HCT116 (cell line): ENCODE results near the gene CD109. TPM values are rescaled to one million over a fixed set of nuclear protein-coding genes. Genes with fewer than 3 reads are reported as not detected.
"Not testable (repeated sequence)": the region's sequence is repeated elsewhere in the genome, so short reads cannot be mapped to it uniquely, and the experiment has no call there.

Experiments
- ATAC-seq: fragments of 200-7000 bp; cut with Tn5 transposase; 2 replicates; pipeline ENCODE4 v1.9.1; 2020; ENCODE audit warnings: mild to moderate bottlenecking, moderate library complexity
- BruUV-seq: library from RNA; stranded (reverse); fragments of 400-500 nt; replicated peaks from 2 replicates; lab custom pipeline; 2021; lab: Mats Ljungman, UMichigan
- CTCF ChIA-PET: fragments of 300-600 bp; sonication (Branson Sonifier 250); formaldehyde crosslinking; loops from one replicate; lab custom pipeline; 2021; ENCODE audit warnings: antibody characterized with exemption; lab: Charles Lee
- POLR2A ChIA-PET: fragments of 300-600, 350-600 bp; sonication (Branson Sonifier 250); formaldehyde crosslinking; loops from one replicate; lab custom pipeline; 2021; ENCODE audit warnings: antibody characterized with exemption; lab: Charles Lee
- RAD21 ChIA-PET, 2 experiments: fragments of 300-600 bp; sonication (Branson Sonifier 250); formaldehyde crosslinking; loops; one replicate each; lab custom pipeline; 2023; ENCODE audit warnings: low total read pairs in 2 of 2; ENCODE audit not compliant: uncharacterized antibody in 2 of 2, unreplicated experiment in 2 of 2, low non-redundant PET in 1 of 2; lab: Charles Lee
- DNase-seq: peaks from one replicate; pipeline ENCODE4 v3.0.0-alpha.2; 2010; ENCODE audit warnings: low read depth, low spot score
- H2AFZ ChIP-seq: fragments of 200-600 bp; shearing (Covaris generic), sonication (generic); 2 replicates; pipeline ENCODE4 v1.6.1; 2017; ENCODE audit warnings: low read depth, mixed run types, mixed read lengths, antibody characterized with exemption, low read length; ENCODE audit not compliant: poor library complexity, severe bottlenecking
- H3K27ac ChIP-seq: 2 replicates; pipeline ENCODE4 v1.5.1; 2012; ENCODE audit warnings: low read depth, low read length
- H3K27me3 ChIP-seq: fragments of 200-600 bp; sonication (generic); 2 replicates; pipeline ENCODE4 v1.6.1; 2016; ENCODE audit warnings: mixed run types, low read length, mixed read lengths; ENCODE audit not compliant: insufficient read depth
- H3K36me3 ChIP-seq, 2 experiments: fragments of 200-500 bp in 1 of 2; fragments of 200-600 bp in 1 of 2; sonication (Bioruptor generic) in 1 of 2; sonication (generic) in 1 of 2; 2 replicates each; pipeline versions ENCODE4 v1.5.1 to v1.6.1; 2014 to 2016; ENCODE audit warnings: low read length in 2 of 2, inconsistent platforms in 1 of 2, mixed read lengths in 1 of 2, mixed run types in 1 of 2; ENCODE audit not compliant: insufficient read depth in 2 of 2, control insufficient read depth in 1 of 2
- H3K4me1 ChIP-seq, 2 experiments: fragments of 200-600 bp in 1 of 2; sonication (generic) in 1 of 2; 2 replicates each; pipeline versions ENCODE4 v1.5.1 to v1.6.1; 2012 to 2017; ENCODE audit warnings: low read length in 2 of 2, inconsistent platforms in 1 of 2, mild to moderate bottlenecking in 1 of 2, mixed read lengths in 1 of 2, mixed run types in 1 of 2, moderate library complexity in 1 of 2; ENCODE audit not compliant: insufficient read depth in 2 of 2, control insufficient read depth in 1 of 2
- H3K4me2 ChIP-seq: fragments of 200-600 bp; sonication (generic); 2 replicates; pipeline ENCODE4 v1.6.1; 2017; ENCODE audit warnings: mixed run types, low read length, mixed read lengths
- H3K4me3 ChIP-seq, 2 experiments: fragments of 200-600 bp in 1 of 2; sonication (generic) in 1 of 2; replicated peaks in 1 of 2; 2 replicates each; pipeline ENCODE4 v1.5.1; 2011 to 2016; ENCODE audit warnings: low read length in 2 of 2, control low read depth in 1 of 2, low read depth in 1 of 2, mild to moderate bottlenecking in 1 of 2, mixed read lengths in 1 of 2, mixed run types in 1 of 2
- H3K79me2 ChIP-seq: fragments of 200-600 bp; sonication (generic); 2 replicates; pipeline ENCODE4 v1.6.1; 2017; ENCODE audit warnings: mild to moderate bottlenecking, mixed run types, low read length, moderate library complexity, mixed read lengths; ENCODE audit not compliant: insufficient read depth
- H3K9ac ChIP-seq: fragments of 200-600 bp; sonication (generic); 2 replicates; pipeline ENCODE4 v1.6.1; 2016; ENCODE audit warnings: low read length, mixed read lengths
- H3K9me2 ChIP-seq: fragments of 200-600 bp; sonication (generic), shearing (Covaris generic); 2 replicates; pipeline ENCODE4 v1.6.1; 2017; ENCODE audit warnings: mixed run types, mild to moderate bottlenecking, moderate library complexity; ENCODE audit not compliant: insufficient read depth
- H3K9me3 ChIP-seq, 2 experiments: fragments of 200-500 bp in 1 of 2; fragments of 200-600 bp in 1 of 2; sonication (Bioruptor generic) in 1 of 2; sonication (generic) in 1 of 2; 2 replicates each; pipeline ENCODE4 v1.6.1; 2014 to 2017; ENCODE audit warnings: low read length in 2 of 2, mixed read lengths in 2 of 2, inconsistent platforms in 1 of 2, low read depth in 1 of 2, mild to moderate bottlenecking in 1 of 2, mixed run types in 1 of 2, moderate library complexity in 1 of 2; ENCODE audit not compliant: control insufficient read depth in 1 of 2, insufficient read depth in 1 of 2
- H4K20me1 ChIP-seq: fragments of 200-600 bp; sonication (generic), shearing (Covaris generic); 2 replicates; pipeline ENCODE4 v1.6.1; 2017; ENCODE audit warnings: mixed run types, mild to moderate bottlenecking, moderate library complexity; ENCODE audit not compliant: insufficient read depth
- EZH2phosphoT487 ChIP-seq: fragments of 200-600 bp; IDR thresholded peaks from 2 replicates; pipeline ENCODE4 v1.6.1; 2018; ENCODE audit warnings: antibody characterized with exemption, borderline replicate concordance
- RAD21 ChIP-seq: IDR thresholded peaks from 2 replicates; pipeline ENCODE4 v1.6.1; 2012; ENCODE audit warnings: low read depth, mild to moderate bottlenecking
- YY1 ChIP-seq: IDR thresholded peaks from 2 replicates; pipeline ENCODE4 v1.6.1; 2011; ENCODE audit warnings: low read length, low read depth, moderate library complexity, mild to moderate bottlenecking; ENCODE audit not compliant: insufficient replicate concordance; ENCODE audit errors: extremely low read depth
- ZBTB33 ChIP-seq: IDR thresholded peaks from 2 replicates; pipeline ENCODE4 v1.6.1; 2011; ENCODE audit warnings: mild to moderate bottlenecking, low read length, moderate library complexity; ENCODE audit not compliant: insufficient replicate concordance; ENCODE audit errors: extremely low read depth
- ZNF274 ChIP-seq: fragments of 200-500 bp; sonication (Bioruptor generic); IDR thresholded peaks from 2 replicates; pipeline ENCODE4 v1.6.1; 2014; ENCODE audit warnings: mild to moderate bottlenecking, low read depth, low read length, inconsistent platforms
- intact Hi-C: fragments of 100-400 bp; cut with micrococcal nuclease; formaldehyde crosslinking; loops from 2 replicates; pipeline ENCODE4 v1.10.0; 2022
- total RNA-seq: library from RNA; stranded (reverse); gene quantifications from one replicate; pipeline ENCODE4 v1.2.1, GENCODE V29; 2021; ENCODE audit not compliant: unreplicated experiment
- TF ChIP-seq, protein P1 (sequence below): IDR thresholded peaks from 2 replicates; pipeline ENCODE4 v1.6.1; 2012; ENCODE audit warnings: low read depth
- TF ChIP-seq, protein P2 (sequence below): IDR thresholded peaks from 2 replicates; pipeline ENCODE4 v1.6.1; 2012

The CD109 gene
- total RNA-seq, 1 experiment from 2014 or later: 42.1 TPM

GRCh38 chr6:73725192-73725591, 29.2 kb downstream of the CD109 start:
- intact Hi-C loops, H3K4me2 ChIP-seq, H3K36me3 ChIP-seq, H3K27ac ChIP-seq, H3K9me3 ChIP-seq, H3K9me2 ChIP-seq, BruUV-seq, H3K79me2 ChIP-seq, POLR2A ChIA-PET, DNase-seq, CTCF ChIA-PET, ATAC-seq, H3K9ac ChIP-seq, H4K20me1 ChIP-seq, H3K27me3 ChIP-seq, H3K4me3 ChIP-seq, H2AFZ ChIP-seq, RAD21 ChIA-PET: not testable (repeated sequence)
- H3K4me1 ChIP-seq: peaks cover 5 to 10% of the 10 kb centered on the region in 2 experiments; a peak in 2 of 4 replicates

DNA sequence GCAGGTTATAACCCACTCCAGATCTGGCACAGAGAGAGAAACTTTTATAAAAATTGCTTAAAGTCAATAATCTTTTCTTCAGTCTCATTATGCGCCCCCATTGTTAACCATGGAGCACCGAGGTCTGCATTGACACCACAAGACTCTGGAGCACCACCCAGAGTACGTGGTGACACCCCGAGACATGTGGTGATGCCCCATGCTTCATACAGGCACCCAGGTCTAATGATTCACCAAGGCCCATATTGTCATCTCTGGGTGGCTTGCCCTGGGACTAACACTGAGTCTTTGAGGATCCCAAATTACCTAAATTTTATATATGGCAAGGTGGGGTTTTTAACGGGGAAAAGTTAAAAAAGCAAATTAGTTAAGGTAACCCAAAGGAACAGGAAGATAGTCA, 31.1 kb downstream of the CD109 start:
- no TSS peak for BruUV-seq
- no peak for ATAC-seq
- Histone ChIP-seq H3K9ac (no peak overlapping the region), H3K9me2 (no peaks in the 10 kb centered on the region)
- RAD21 ChIA-PET: no interaction called here
- CTCF ChIA-PET: no interaction called here
- no peak for DNase-seq
- TF ChIP-seq EZH2phosphoT487 (no peak), ZBTB33 (no peak), YY1 (no peak), ZNF274 (no peak), RAD21 (no peak)
- TF ChIP-seq, protein P1, sequence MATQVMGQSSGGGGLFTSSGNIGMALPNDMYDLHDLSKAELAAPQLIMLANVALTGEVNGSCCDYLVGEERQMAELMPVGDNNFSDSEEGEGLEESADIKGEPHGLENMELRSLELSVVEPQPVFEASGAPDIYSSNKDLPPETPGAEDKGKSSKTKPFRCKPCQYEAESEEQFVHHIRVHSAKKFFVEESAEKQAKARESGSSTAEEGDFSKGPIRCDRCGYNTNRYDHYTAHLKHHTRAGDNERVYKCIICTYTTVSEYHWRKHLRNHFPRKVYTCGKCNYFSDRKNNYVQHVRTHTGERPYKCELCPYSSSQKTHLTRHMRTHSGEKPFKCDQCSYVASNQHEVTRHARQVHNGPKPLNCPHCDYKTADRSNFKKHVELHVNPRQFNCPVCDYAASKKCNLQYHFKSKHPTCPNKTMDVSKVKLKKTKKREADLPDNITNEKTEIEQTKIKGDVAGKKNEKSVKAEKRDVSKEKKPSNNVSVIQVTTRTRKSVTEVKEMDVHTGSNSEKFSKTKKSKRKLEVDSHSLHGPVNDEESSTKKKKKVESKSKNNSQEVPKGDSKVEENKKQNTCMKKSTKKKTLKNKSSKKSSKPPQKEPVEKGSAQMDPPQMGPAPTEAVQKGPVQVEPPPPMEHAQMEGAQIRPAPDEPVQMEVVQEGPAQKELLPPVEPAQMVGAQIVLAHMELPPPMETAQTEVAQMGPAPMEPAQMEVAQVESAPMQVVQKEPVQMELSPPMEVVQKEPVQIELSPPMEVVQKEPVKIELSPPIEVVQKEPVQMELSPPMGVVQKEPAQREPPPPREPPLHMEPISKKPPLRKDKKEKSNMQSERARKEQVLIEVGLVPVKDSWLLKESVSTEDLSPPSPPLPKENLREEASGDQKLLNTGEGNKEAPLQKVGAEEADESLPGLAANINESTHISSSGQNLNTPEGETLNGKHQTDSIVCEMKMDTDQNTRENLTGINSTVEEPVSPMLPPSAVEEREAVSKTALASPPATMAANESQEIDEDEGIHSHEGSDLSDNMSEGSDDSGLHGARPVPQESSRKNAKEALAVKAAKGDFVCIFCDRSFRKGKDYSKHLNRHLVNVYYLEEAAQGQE: no peak
- TF ChIP-seq, protein P2, sequence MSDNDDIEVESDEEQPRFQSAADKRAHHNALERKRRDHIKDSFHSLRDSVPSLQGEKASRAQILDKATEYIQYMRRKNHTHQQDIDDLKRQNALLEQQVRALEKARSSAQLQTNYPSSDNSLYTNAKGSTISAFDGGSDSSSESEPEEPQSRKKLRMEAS: no peak
- TF ChIP-seq, all 23 proteins: peak for 0
- Histone ChIP-seq H4K20me1 (no peaks in the 10 kb centered on the region), H2AFZ (no peak overlapping the region), H3K36me3 (no peaks in the 10 kb centered on the region), H3K4me1 (peaks cover 5 to 10% of the 10 kb centered on the region in 2 experiments; a peak in 2 of 4 replicates), H3K27ac (no peak overlapping the region), H3K4me3 (no peak overlapping the region), H3K9me3 (no peaks in the 10 kb centered on the region), H3K27me3 (no peaks in the 10 kb centered on the region), H3K79me2 (no peaks in the 10 kb centered on the region), H3K4me2 (no peak overlapping the region)
- POLR2A ChIA-PET: no interaction called here
- intact Hi-C loops: no loop called here
